Left ventricle myocardium inferior (tissue), 1 donor: Measurements from ENCODE around the gene HPS5. TPM values are rescaled to one million over a fixed set of nuclear protein-coding genes. Genes with fewer than 3 reads are reported as not detected.
"Not testable (repeated sequence)": the region's sequence is repeated elsewhere in the genome, so short reads cannot be mapped to it uniquely, and the experiment has no call there.

ENCODE experiments used
- DNase-seq: peaks from one replicate; pipeline ENCODE4 v3.0.0-alpha.2; 2020
- H3K27ac ChIP-seq: fragments of 200-600 bp; replicated peaks from 2 replicates; pipeline ENCODE4 v1.8.0; 2021
- H3K27me3 ChIP-seq: fragments of 200-600 bp; 2 replicates; pipeline ENCODE4 v1.8.0; 2021; ENCODE audit warnings: low read depth
- H3K36me3 ChIP-seq: fragments of 200-600 bp; 2 replicates; pipeline ENCODE4 v1.8.0; 2021
- H3K4me1 ChIP-seq: fragments of 200-600 bp; 2 replicates; pipeline ENCODE4 v1.8.0; 2021
- H3K4me3 ChIP-seq: fragments of 200-600 bp; 2 replicates; pipeline ENCODE4 v1.8.0; 2021; ENCODE audit warnings: mild to moderate bottlenecking, moderate library complexity
- H3K9me3 ChIP-seq: fragments of 200-600 bp; replicated peaks from 2 replicates; pipeline ENCODE4 v1.8.0; 2021
- intact Hi-C: fragments of 100-400 bp; cut with micrococcal nuclease; formaldehyde crosslinking; loops from one replicate; pipeline ENCODE4 v1.11.0; 2022
- total RNA-seq: library from RNA; stranded (reverse); fragmentation: NEBNext Ultra II Directional; extraction: Animal tissue kit (Norgen Biotek cat#: 25700); gene quantifications from one replicate; pipeline ENCODE4 v1.2.1, GENCODE V29; 2021
- TF ChIP-seq, protein P1 (sequence below): fragments of 200-600 bp; IDR thresholded peaks from 2 replicates; pipeline ENCODE4 v1.8.0; 2021; ENCODE audit warnings: antibody characterized with exemption, mild to moderate bottlenecking, borderline replicate concordance
- donor health status: DM: no; HTN: yes; CAD: no; lungs with severe emphysema.

The HPS5 gene
- total RNA-seq, 1 donor from 2014 or later, result 11.5 TPM

DNA sequence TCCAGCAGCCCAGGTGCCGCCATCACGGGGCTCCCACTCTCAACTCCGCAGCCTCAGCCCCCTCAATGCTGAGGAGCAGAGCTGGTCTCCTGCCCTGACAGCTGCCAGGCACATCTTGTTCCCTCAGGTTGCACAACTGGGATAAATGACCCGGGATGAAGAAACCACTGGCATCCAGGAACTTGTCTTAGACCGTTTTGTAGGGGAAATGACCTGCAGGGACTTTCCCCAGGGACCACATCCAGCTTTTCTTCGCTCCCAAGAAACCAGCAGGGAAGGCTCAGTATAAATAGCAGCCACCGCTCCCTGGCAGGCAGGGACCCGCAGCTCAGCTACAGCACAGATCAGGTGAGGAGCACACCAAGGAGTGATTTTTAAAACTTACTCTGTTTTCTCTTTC lies 56.0 kb downstream of the HPS5 start, which contains the start of gene SAA1:
TSS of gene SAA1 (plus strand) at position 316 of the 400 bp plus-strand sequence. CDS start 624 bp downstream, outside the sequence.
- Histone ChIP-seq H3K27ac (no peak within 1 kb of the TSS), H3K27me3 (peaks cover 14% of the 10 kb centered on the region), H3K4me1 (no peaks in the 10 kb centered on the region), H3K36me3 (no peaks in the 10 kb centered on the region), H3K4me3 (no peak within 1 kb of the TSS), H3K9me3 (no peaks in the 10 kb centered on the region)
- DNase-seq, result no peak
- TF ChIP-seq, protein P1, sequence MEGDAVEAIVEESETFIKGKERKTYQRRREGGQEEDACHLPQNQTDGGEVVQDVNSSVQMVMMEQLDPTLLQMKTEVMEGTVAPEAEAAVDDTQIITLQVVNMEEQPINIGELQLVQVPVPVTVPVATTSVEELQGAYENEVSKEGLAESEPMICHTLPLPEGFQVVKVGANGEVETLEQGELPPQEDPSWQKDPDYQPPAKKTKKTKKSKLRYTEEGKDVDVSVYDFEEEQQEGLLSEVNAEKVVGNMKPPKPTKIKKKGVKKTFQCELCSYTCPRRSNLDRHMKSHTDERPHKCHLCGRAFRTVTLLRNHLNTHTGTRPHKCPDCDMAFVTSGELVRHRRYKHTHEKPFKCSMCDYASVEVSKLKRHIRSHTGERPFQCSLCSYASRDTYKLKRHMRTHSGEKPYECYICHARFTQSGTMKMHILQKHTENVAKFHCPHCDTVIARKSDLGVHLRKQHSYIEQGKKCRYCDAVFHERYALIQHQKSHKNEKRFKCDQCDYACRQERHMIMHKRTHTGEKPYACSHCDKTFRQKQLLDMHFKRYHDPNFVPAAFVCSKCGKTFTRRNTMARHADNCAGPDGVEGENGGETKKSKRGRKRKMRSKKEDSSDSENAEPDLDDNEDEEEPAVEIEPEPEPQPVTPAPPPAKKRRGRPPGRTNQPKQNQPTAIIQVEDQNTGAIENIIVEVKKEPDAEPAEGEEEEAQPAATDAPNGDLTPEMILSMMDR, result no peak
- intact Hi-C loops, result no loop called here

DNA sequence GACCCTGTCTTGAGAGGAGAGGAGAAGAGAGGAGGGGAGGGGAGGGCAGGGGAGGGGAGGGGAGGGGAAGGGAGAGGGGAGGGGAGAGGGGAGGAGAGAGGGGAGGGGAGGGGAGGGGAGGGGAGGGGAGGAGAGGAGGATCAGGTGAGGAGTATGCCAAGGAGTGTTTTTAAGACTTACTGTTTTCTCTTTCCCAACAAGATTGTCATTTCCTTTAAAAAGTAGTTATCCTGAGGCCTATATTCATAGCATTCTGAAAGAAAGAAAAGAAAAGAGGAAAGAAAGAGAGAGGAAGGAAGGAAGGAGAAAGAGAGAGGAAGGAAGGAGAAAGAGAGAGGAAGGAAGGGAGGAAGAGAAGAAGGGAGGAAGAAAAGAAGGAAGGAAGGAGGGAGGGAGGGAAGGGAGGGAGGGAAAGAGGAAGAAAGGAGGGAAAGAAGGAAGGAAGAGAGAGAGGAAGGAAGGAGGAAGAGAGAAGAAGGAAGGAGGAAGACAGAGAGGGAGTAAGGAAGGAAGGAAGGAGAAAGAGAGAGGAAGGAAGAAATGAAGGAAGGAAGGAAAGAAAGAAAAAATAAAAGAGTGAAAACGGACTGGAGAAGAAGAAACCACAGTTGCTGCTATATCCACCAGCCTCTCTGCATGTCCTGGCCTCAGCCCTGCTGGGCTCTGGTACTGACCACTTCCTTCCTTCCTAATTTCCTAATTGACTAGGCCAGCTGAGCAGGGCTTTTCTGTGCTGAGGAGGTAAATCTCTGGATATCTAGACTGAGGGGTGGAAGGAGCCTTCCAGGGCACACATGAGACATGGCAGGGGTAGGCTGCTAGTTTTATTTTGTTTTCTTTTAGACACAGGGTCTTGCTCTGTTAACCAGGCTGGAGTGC lies 57.0 kb downstream of the HPS5 start:
- Histone ChIP-seq H3K36me3 (no peaks in the 10 kb centered on the region), H3K9me3 (no peaks in the 10 kb centered on the region), H3K4me3 (no peak overlapping the region), H3K27me3 (peaks cover 17% of the 10 kb centered on the region), H3K4me1 (no peaks in the 10 kb centered on the region), H3K27ac (no peak overlapping the region)
- no peak for DNase-seq
- TF ChIP-seq, protein P1, result no peak
- intact Hi-C loops, result no loop called here

DNA sequence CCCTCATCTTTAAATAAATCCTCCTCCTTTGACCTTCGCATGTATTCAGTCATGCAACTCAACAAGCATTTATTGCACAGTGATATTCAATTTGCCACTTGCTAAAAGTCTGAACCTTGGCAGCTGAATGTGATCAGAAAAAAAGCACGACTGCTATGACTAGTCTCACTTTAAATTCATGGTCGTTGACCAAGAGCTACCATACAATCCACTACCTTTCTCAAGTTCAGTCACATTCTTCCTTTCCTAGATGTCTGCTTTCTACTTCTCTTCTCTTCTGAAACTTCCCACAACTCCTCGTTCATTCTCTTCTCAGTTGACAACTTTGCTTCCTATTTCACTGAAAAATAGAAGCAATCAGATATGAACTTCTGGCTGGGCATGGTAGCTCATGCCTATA lies 57.9 kb downstream of the HPS5 start:
- Histone ChIP-seq H3K36me3 (no peaks in the 10 kb centered on the region), H3K4me3 (no peak overlapping the region), H3K27me3 (peaks cover 17% of the 10 kb centered on the region), H3K4me1 (no peaks in the 10 kb centered on the region), H3K27ac (no peak overlapping the region), H3K9me3 (no peaks in the 10 kb centered on the region)
- TF ChIP-seq, protein P1, result no peak
- intact Hi-C loops, result no loop called here
- DNase-seq, result no peak

DNA sequence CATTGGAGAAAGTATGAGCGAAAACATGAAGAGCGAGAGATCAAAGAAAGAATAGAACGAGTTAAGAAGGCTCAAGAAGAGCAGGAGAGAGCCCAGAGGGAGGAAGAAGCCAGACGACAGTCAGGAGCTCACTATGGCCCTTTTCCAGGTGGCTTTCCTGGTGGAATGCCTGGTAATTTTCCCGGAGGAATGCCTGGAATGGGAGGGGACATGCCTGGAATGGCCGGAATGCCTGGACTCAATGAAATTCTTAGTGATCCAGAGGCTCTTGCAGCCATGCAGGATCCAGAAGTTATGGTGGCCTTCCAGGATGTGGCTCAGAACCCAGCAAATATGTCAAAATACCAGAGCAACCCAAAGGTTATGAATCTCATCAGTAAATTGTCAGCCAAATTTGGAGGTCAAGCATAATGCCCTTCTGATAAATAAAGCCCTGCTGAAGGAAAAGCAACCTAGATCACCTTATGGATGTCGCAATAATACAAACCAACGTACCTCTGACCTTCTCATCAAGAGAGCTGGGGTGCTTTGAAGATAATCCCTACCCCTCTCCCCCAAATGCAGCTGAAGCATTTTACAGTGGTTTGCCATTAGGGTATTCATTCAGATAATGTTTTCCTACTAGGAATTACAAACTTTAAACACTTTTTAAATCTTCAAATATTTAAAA lies 59.1 kb downstream of the HPS5 start:
- H3K9me3 ChIP-seq, DNase-seq, H3K4me1 ChIP-seq, H3K36me3 ChIP-seq, intact Hi-C loops, H3K27ac ChIP-seq, H3K4me3 ChIP-seq: not testable (repeated sequence)
- H3K27me3 ChIP-seq, result peaks cover 17% of the 10 kb centered on the region

DNA sequence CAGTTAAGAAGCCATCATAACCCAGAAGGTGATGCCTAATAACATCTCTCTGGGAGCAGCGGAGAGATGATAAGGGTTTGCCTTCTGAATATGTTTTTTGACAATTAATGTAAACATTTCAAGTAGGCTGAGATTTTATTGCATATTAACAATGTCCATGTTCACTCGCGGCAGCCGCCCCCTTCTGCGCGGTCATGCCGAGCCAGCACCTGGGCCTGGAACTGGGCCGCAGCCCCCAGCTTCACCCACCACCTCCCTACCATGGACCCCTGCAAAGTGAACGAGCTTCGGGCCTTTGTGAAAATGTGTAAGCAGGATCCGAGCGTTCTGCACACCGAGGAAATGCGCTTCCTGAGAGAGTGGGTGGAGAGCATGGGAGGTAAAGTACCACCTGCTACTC lies 60.2 kb downstream of the HPS5 start:
- no peak overlapping the region for H3K4me3 ChIP-seq
- no peak for DNase-seq
- intact Hi-C loops, result no loop called here
- no peaks in the 10 kb centered on the region for H3K4me1 ChIP-seq
- H3K27me3 ChIP-seq, result peaks cover 17% of the 10 kb centered on the region
- no peak overlapping the region for H3K27ac ChIP-seq
- H3K36me3 ChIP-seq, result no peaks in the 10 kb centered on the region
- H3K9me3 ChIP-seq, result no peaks in the 10 kb centered on the region
- TF ChIP-seq, protein P1, result no peak

DNA sequence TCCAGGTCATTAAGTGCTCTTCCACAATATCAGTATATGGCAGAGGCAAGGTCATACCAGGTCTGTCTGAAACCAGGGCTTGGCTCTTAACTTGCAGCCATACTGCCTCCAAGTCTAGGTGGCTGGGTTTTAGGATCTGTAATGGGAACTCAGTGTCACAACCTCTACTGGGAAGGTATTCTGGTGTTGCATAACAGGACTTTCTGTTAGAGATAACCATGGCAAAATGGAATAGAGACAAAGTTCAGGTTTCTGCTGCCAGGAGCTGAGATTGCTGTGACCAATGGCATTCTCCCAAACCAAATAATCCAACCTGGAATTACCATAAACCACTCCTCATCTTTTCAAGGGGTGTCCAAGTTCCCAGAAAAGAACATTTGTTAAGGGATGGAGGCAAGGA lies 62.7 kb downstream of the HPS5 start:
- intact Hi-C loops, result no loop called here
- no peaks in the 10 kb centered on the region for H3K36me3 ChIP-seq
- TF ChIP-seq, protein P1, result no peak

More for the DNA sequence above, 62.7 kb downstream of the HPS5 start:
- no peaks in the 10 kb centered on the region for H3K4me1 ChIP-seq
- DNase-seq, result no peak
- H3K27ac ChIP-seq, result no peak overlapping the region
- H3K9me3 ChIP-seq, result no peaks in the 10 kb centered on the region
- H3K4me3 ChIP-seq, result no peak overlapping the region
- peaks cover 15% of the 10 kb centered on the region for H3K27me3 ChIP-seq
